ENCODE data around the gene LGALS7B. TPM values are rescaled to one million over a fixed set of nuclear protein-coding genes. Genes with fewer than 3 reads are reported as not detected.

The LGALS7B gene
- total and polyA plus RNA-seq, 2 of the 8 experiments (the other 6 are each of a cell fraction or from before 2014, with no cell fraction given) = 3.6 TPM; not detected in 1

- TF ChIP-seq SRF (IDR thresholded peaks at IDR 0.05; ENCODE audit: low read depth, low read length) (no peak), TBP (IDR thresholded peaks at IDR 0.05; ENCODE audit: low read depth, low read length) (no peak), PHF8 (conservative IDR thresholded peaks at IDR 0.05; ENCODE audit: low read depth, low read length) (no peak), ATF2 (IDR thresholded peaks at IDR 0.05; ENCODE audit: low read length) (no peak), RAD21 (IDR thresholded peaks at IDR 0.05 in 1 of 2, conservative IDR thresholded peaks at IDR 0.05 in 1 of 2; ENCODE audit: low read depth in 2 of 2, low read length in 2 of 2) (no peak), NRF1 (IDR thresholded peaks at IDR 0.05; ENCODE audit: low read depth, low read length) (no peak)
- H3K23ac ChIP-seq (ENCODE audit: insufficient read length) = no peak overlapping the region
- FAIRE-seq (no peak), DNase-seq (ENCODE audit: low read depth in 1 of 2, low spot score in 2 of 2) (no peak)
- no peak overlapping the region for H2AFZ ChIP-seq (ENCODE audit: low read length)
- H2BK5ac ChIP-seq (ENCODE audit: low read depth, low read length) = no peak overlapping the region
- no peaks in the 10 kb centered on the region for H3K79me1 ChIP-seq (ENCODE audit: low read depth, low read length)
- H3K4ac ChIP-seq (replicated peaks; ENCODE audit: insufficient read length, low read depth, low read length) = no peak overlapping the region
- no peak overlapping the region for H2BK20ac ChIP-seq (ENCODE audit: low read length)
- H3K18ac ChIP-seq (ENCODE audit: extremely low read depth, low read length) = no peak overlapping the region
- H2BK12ac ChIP-seq (ENCODE audit: low read depth, low read length) = no peak overlapping the region
- H4K91ac ChIP-seq (replicated peaks; ENCODE audit: insufficient read length, low read length) = no peak overlapping the region
- H4K8ac ChIP-seq (ENCODE audit: extremely low read depth, insufficient read depth, low read length) = no peak overlapping the region
- H3K27ac ChIP-seq (ENCODE audit: low read depth, low read length) = no peak overlapping the region
- H2AK5ac ChIP-seq (ENCODE audit: low read depth, low read length) = no peak overlapping the region
- H3K9ac ChIP-seq (replicated peaks in 1 of 4; ENCODE audit: extremely low read depth in 1 of 4, low read depth in 3 of 4, low read length in 3 of 4) = no peak overlapping the region
- WGBS, 2 experiments (ENCODE audit: extremely low coverage in 1 of 2, insufficient coverage in 1 of 2, insufficient read length in 1 of 2, insufficient replicate concordance in 2 of 2, low coverage in 1 of 2, low lambda C conversion rate in 2 of 2, missing lambda C conversion rate in 1 of 2) = 82 to 100% methylated on average over 3 to 5 of the region's 5 CpGs
- no peak overlapping the region for H2BK120ac ChIP-seq (replicated peaks; ENCODE audit: low read depth, low read length)
- H3K14ac ChIP-seq (ENCODE audit: insufficient read length) = no peak overlapping the region
- no peak overlapping the region for H2BK15ac ChIP-seq (ENCODE audit: low read length)
- peak overlapping the region; percentile 85 for H3K56ac ChIP-seq (replicated peaks; ENCODE audit: insufficient read length, low read depth, low read length)
- CTCF ChIA-PET (ENCODE audit: partially characterized antibody) = interaction anchor here (0.9 to 1.5 kb wide), 5 partner anchors 13 to 89 kb away, joined by 3 to 4 read pairs (median 3); partner anchors contain the start of gene LGALS4
- H3K79me2 ChIP-seq (ENCODE audit: control insufficient read depth in 1 of 2, insufficient read depth in 2 of 2, low read length in 2 of 2) = no peaks in the 10 kb centered on the region
- H3K36me3 ChIP-seq (ENCODE audit: control insufficient read depth in 2 of 4, insufficient read depth in 4 of 4, low read length in 3 of 4) = no peaks in the 10 kb centered on the region
- no peak overlapping the region for H3K4me3 ChIP-seq (ENCODE audit: extremely low read depth in 1 of 4, insufficient read depth in 2 of 4, low read depth in 3 of 4, low read length in 4 of 4)
- H3K9me3 ChIP-seq (ENCODE audit: insufficient read depth in 2 of 2, low read depth in 1 of 2, low read length in 1 of 2) = peaks cover 0 to 2% of the 10 kb centered on the region in 2 experiments; a peak in 1 of 4 replicates
- POLR2A ChIA-PET (ENCODE audit: partially characterized antibody) = interaction anchor here (1.6 to 2.3 kb wide), 2 partner anchors 22 to 34 kb away, joined by 4 to 6 read pairs; no protein-coding TSS in a partner anchor
- no peaks in the 10 kb centered on the region; a peak in 2 of 7 replicates for H3K27me3 ChIP-seq (replicated peaks in 1 of 4; ENCODE audit: control insufficient read depth in 3 of 4, extremely low read depth in 1 of 4, insufficient read depth in 3 of 4, low read length in 3 of 4)
- no peak overlapping the region for H3K4me2 ChIP-seq (ENCODE audit: insufficient read depth in 1 of 2, low read depth in 2 of 2, low read length in 2 of 2)
- no peaks in the 10 kb centered on the region for H4K20me1 ChIP-seq (replicated peaks in 1 of 2; ENCODE audit: control insufficient read depth in 1 of 2, insufficient read depth in 2 of 2, low read length in 2 of 2)
- H3K23me2 ChIP-seq (ENCODE audit: low read depth, low read length) = peaks cover 5% of the 10 kb centered on the region; the same call in 1 of the 2 replicates
- no peaks in the 10 kb centered on the region; a peak in 2 of 7 replicates for H3K4me1 ChIP-seq (replicated peaks in 1 of 4; ENCODE audit: control insufficient read depth in 3 of 4, insufficient read depth in 4 of 4, low read length in 3 of 4)
- no peak overlapping the region for H4K5ac ChIP-seq (ENCODE audit: insufficient read length, low read depth, low read length)
Measured at GRCh38 chr19:38800577-38801347, 11.8 kb downstream of the LGALS7B start.
